ENCODE results near the gene NDOR1.

NDOR1 gene

DNA sequence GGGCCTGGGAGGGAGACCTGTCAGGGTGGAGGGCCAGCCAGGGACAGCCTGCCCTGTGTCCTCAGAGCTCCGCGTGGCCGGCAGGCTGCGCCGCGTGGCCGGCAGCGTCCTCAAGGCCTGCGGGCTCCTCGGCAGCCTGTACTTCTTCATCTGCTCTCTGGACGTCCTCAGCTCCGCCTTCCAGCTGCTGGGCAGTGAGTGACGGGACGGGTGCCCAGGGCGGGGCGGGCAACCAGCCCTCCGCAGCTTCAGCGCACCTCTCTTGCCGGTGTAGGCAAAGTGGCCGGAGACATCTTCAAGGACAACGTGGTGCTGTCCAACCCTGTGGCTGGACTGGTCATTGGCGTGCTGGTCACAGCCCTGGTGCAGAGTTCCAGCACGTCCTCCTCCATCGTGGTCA lies 27.0 kb downstream of the NDOR1 start:
- TF ChIP-seq POLR2AphosphoS5 (IDR thresholded peaks at IDR 0.05; ENCODE audit: low read depth) (no peak), GABPA (IDR thresholded peaks at IDR 0.05; ENCODE audit: low read depth) (no peak), SPI1 (IDR thresholded peaks at IDR 0.05; ENCODE audit: borderline replicate concordance, low read depth) (no peak)
- TF ChIP-seq, protein P1, sequence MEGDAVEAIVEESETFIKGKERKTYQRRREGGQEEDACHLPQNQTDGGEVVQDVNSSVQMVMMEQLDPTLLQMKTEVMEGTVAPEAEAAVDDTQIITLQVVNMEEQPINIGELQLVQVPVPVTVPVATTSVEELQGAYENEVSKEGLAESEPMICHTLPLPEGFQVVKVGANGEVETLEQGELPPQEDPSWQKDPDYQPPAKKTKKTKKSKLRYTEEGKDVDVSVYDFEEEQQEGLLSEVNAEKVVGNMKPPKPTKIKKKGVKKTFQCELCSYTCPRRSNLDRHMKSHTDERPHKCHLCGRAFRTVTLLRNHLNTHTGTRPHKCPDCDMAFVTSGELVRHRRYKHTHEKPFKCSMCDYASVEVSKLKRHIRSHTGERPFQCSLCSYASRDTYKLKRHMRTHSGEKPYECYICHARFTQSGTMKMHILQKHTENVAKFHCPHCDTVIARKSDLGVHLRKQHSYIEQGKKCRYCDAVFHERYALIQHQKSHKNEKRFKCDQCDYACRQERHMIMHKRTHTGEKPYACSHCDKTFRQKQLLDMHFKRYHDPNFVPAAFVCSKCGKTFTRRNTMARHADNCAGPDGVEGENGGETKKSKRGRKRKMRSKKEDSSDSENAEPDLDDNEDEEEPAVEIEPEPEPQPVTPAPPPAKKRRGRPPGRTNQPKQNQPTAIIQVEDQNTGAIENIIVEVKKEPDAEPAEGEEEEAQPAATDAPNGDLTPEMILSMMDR (IDR thresholded peaks at IDR 0.05; ENCODE audit: insufficient read depth, low read length): no peak
- TF ChIP-seq, protein P2, sequence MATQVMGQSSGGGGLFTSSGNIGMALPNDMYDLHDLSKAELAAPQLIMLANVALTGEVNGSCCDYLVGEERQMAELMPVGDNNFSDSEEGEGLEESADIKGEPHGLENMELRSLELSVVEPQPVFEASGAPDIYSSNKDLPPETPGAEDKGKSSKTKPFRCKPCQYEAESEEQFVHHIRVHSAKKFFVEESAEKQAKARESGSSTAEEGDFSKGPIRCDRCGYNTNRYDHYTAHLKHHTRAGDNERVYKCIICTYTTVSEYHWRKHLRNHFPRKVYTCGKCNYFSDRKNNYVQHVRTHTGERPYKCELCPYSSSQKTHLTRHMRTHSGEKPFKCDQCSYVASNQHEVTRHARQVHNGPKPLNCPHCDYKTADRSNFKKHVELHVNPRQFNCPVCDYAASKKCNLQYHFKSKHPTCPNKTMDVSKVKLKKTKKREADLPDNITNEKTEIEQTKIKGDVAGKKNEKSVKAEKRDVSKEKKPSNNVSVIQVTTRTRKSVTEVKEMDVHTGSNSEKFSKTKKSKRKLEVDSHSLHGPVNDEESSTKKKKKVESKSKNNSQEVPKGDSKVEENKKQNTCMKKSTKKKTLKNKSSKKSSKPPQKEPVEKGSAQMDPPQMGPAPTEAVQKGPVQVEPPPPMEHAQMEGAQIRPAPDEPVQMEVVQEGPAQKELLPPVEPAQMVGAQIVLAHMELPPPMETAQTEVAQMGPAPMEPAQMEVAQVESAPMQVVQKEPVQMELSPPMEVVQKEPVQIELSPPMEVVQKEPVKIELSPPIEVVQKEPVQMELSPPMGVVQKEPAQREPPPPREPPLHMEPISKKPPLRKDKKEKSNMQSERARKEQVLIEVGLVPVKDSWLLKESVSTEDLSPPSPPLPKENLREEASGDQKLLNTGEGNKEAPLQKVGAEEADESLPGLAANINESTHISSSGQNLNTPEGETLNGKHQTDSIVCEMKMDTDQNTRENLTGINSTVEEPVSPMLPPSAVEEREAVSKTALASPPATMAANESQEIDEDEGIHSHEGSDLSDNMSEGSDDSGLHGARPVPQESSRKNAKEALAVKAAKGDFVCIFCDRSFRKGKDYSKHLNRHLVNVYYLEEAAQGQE (IDR thresholded peaks at IDR 0.05; ENCODE audit: insufficient replicate concordance, low read depth): no peak

DNA sequence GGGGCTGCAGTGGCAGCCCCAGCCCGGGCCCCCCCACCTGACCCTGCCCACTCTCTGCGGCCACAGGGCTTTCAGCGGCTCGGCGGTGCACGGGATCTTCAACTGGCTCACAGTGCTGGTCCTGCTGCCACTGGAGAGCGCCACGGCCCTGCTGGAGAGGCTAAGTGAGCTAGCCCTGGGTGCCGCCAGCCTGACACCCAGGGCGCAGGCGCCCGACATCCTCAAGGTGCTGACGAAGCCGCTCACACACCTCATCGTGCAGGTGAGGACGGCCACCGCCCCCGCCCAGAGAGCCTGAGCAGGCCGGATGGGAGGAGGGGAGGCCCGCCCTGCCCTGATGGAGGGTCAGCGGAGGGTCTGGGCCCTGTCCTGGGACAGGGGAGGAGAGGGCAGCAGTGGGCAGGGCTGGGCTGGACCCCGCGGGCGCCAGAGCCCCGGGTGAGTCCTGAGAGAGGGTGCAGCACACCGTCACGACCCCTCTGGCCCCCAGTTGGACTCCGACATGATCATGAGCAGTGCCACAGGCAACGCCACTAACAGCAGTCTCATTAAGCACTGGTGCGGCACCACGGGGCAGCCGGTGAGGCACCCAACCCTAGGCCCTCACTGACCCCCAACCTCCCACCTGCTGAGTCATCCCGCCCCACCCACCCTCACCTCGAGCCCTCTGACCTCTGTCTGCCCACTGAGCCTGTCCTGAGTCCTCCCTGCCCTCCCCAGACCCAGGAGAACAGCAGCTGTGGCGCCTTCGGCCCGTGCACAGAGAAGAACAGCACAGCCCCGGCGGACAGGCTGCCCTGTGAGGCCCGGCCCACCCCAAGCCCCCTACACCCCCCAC lies 27.9 kb downstream of the NDOR1 start:
- no peak for DNase-seq (ENCODE audit: low read depth in 1 of 2, low spot score in 1 of 2)
- no peak overlapping the region for H3K27ac ChIP-seq (replicated peaks)
- peaks cover 14% of the 10 kb centered on the region for H3K27me3 ChIP-seq (ENCODE audit: insufficient read depth, poor library complexity, severe bottlenecking)
- no peak overlapping the region for H3K4me3 ChIP-seq (replicated peaks; ENCODE audit: insufficient read depth, low read length)
- TF ChIP-seq POLR2AphosphoS5 (IDR thresholded peaks at IDR 0.05; ENCODE audit: low read depth) (no peak), GABPA (IDR thresholded peaks at IDR 0.05; ENCODE audit: low read depth) (no peak), SPI1 (IDR thresholded peaks at IDR 0.05; ENCODE audit: borderline replicate concordance, low read depth) (no peak)
- TF ChIP-seq, protein P1 (IDR thresholded peaks at IDR 0.05; ENCODE audit: insufficient read depth, low read length): no peak
- TF ChIP-seq, protein P2 (IDR thresholded peaks at IDR 0.05; ENCODE audit: insufficient replicate concordance, low read depth): no peak

More for the DNA sequence above, 27.0 kb downstream of the NDOR1 start:
- no peak for DNase-seq (ENCODE audit: low read depth in 1 of 2, low spot score in 1 of 2)
- no peak overlapping the region for H3K27ac ChIP-seq (replicated peaks)
- H3K27me3 ChIP-seq (ENCODE audit: insufficient read depth, poor library complexity, severe bottlenecking): peaks cover 14% of the 10 kb centered on the region
- no peak overlapping the region for H3K4me3 ChIP-seq (replicated peaks; ENCODE audit: insufficient read depth, low read length)

DNA sequence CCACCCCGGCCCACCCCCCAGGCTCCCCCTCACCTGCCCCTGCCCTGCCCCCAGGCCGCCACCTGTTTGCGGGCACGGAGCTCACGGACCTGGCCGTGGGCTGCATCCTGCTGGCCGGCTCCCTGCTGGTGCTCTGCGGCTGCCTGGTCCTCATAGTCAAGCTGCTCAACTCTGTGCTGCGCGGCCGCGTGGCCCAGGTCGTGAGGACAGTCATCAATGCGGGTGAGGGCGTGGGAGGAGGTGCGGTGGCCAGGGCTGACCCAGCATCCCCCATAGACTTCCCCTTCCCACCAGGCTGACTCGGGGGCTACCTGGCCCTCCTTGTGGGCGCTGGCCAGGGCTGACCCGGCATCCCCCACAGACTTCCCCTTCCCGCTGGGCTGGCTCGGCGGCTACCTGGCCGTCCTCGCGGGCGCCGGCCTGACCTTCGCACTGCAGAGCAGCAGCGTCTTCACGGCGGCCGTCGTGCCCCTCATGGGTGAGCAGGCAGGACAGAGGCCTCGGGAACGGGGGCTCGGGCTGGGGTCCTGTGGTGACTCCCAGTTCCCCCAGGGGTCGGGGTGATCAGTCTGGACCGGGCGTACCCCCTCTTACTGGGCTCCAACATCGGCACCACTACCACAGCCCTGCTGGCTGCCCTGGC lies 28.7 kb downstream of the NDOR1 start:
- Histone ChIP-seq H3K27ac (replicated peaks) (no peak overlapping the region), H3K4me3 (replicated peaks; ENCODE audit: insufficient read depth, low read length) (no peak overlapping the region), H3K27me3 (ENCODE audit: insufficient read depth, poor library complexity, severe bottlenecking) (peaks cover 14% of the 10 kb centered on the region)
- no peak for TF ChIP-seq SPI1 (IDR thresholded peaks at IDR 0.05; ENCODE audit: borderline replicate concordance, low read depth)
- no peak for TF ChIP-seq GABPA (IDR thresholded peaks at IDR 0.05; ENCODE audit: low read depth)
- TF ChIP-seq, protein P2 (IDR thresholded peaks at IDR 0.05; ENCODE audit: insufficient replicate concordance, low read depth): no peak
- TF ChIP-seq, protein P1 (IDR thresholded peaks at IDR 0.05; ENCODE audit: insufficient read depth, low read length): no peak
- TF ChIP-seq POLR2AphosphoS5 (IDR thresholded peaks at IDR 0.05; ENCODE audit: low read depth): no peak
- no peak for DNase-seq (ENCODE audit: low read depth in 1 of 2, low spot score in 1 of 2)

Data from HL-60 (cell line).